ENCODE results near the gene RNPEPL1.

GRCh38 chr2:240604291-240604938 lies 36.1 kb downstream of the RNPEPL1 start:
- no peak for TF ChIP-seq POLR2A (IDR thresholded peaks at IDR 0.05; ENCODE audit: low read depth, low read length)
- no peak for TF ChIP-seq POLR2AphosphoS5 (IDR thresholded peaks at IDR 0.05; ENCODE audit: low read depth, low read length)
- TF ChIP-seq POU2F2 (IDR thresholded peaks at IDR 0.05; ENCODE audit: low read depth, low read length), result no peak
- TF ChIP-seq TAF1 (IDR thresholded peaks at IDR 0.05; ENCODE audit: low read depth, low read length), result no peak
- no peak for TF ChIP-seq PAX5 (IDR thresholded peaks at IDR 0.05; ENCODE audit: insufficient read depth, low read length, severe bottlenecking)
